Measurements from ENCODE around the gene MAP7. TPM values are rescaled to one million over a fixed set of nuclear protein-coding genes. Genes with fewer than 3 reads are reported as not detected.
A peak's percentile ranks its signal among the peaks of the same experiment; 100 is the strongest.

MAP7 gene
- total and polyA plus RNA-seq, 9 of the 15 experiments (the other 6 are each of a cell fraction or from before 2014, with no cell fraction given) = 0.76 to 7.7 (median 3.9) TPM

- H3K4me3 ChIP-seq = no peak overlapping the region
- no peaks in the 10 kb centered on the region for H4K20me1 ChIP-seq (replicated peaks; ENCODE audit: control insufficient read depth, insufficient read depth, low read length)
- peaks cover 0 to 6% of the 10 kb centered on the region in 2 experiments; a peak in 1 of 5 replicates for H3K4me1 ChIP-seq (replicated peaks in 1 of 2; ENCODE audit: control insufficient read depth in 2 of 2, insufficient read depth in 2 of 2, low read length in 2 of 2)
- whole genome bisulfite sequencing (ENCODE audit: insufficient coverage, low coverage, missing lambda C conversion rate) = 17% methylated on average over 6 of the region's 6 CpGs
- no peak for ATAC-seq
- no TSS peak for BruUV-seq (replicated peaks)
- H3K9me3 ChIP-seq (replicated peaks; ENCODE audit: control insufficient read depth, insufficient read depth, low read depth, low read length) = no peaks in the 10 kb centered on the region
- POLR2A ChIA-PET = interaction anchor here (0.8 to 2.6 kb wide), 4 partner anchors 9 to 18 kb away, joined by 3 to 6 read pairs (median 4); no protein-coding TSS in a partner anchor
- no peaks in the 10 kb centered on the region for H3K36me3 ChIP-seq (ENCODE audit: control insufficient read depth, insufficient read depth, low read length)
- no peak overlapping the region for H3K27ac ChIP-seq (ENCODE audit: extremely low read depth, low read depth, low read length)
- intact Hi-C loops (cut with micrococcal nuclease) = no loop called here
- H3K79me2 ChIP-seq (ENCODE audit: control insufficient read depth, insufficient read depth, low read length) = no peaks in the 10 kb centered on the region
- no peak for DNase-seq (ENCODE audit: extremely low read depth in 1 of 4, low spot score in 3 of 4)
- peaks cover 3 to 22% of the 10 kb centered on the region in 2 experiments; a peak in 3 of 5 replicates for H3K27me3 ChIP-seq (ENCODE audit: control insufficient read depth in 2 of 2, insufficient read depth in 2 of 2, low read length in 2 of 2)
- no peaks in the 10 kb centered on the region for H3K9me1 ChIP-seq (ENCODE audit: control insufficient read depth, insufficient read depth, low read length)
- H2AFZ ChIP-seq (ENCODE audit: low read depth, low read length) = no peak overlapping the region
- no peak overlapping the region for H3K9ac ChIP-seq (ENCODE audit: insufficient read depth in 1 of 2, low read depth in 2 of 2, low read length in 2 of 2)
- CTCF ChIA-PET (ENCODE audit: low intra/inter-chr PET ratio) = interaction anchor here (0.6 kb wide), 1 partner anchor 316 kb away, joined by 3 read pairs; no protein-coding TSS in a partner anchor
- peak; percentile 15 for FAIRE-seq
- in situ Hi-C loops (cut with MboI) = no loop called here
- no peak overlapping the region for H3K4me2 ChIP-seq (ENCODE audit: insufficient read depth, low read length)
- TF ChIP-seq THAP12 (CRISPR knock-in tag; IDR thresholded peaks at IDR 0.05) (no peak), CBFA2T3 (IDR thresholded peaks at IDR 0.05) (peak; percentile 9; the same call in 1 of the 2 replicates)
Observed at GRCh38 chr6:136359851-136360250, 190.4 kb downstream of the MAP7 start.
